ENCODE data around the gene GNPDA1.

Gene GNPDA1

GRCh38 chr5:141989720-141990119, 23.1 kb downstream of the GNPDA1 start:
- no peak for DNase-seq

DNA sequence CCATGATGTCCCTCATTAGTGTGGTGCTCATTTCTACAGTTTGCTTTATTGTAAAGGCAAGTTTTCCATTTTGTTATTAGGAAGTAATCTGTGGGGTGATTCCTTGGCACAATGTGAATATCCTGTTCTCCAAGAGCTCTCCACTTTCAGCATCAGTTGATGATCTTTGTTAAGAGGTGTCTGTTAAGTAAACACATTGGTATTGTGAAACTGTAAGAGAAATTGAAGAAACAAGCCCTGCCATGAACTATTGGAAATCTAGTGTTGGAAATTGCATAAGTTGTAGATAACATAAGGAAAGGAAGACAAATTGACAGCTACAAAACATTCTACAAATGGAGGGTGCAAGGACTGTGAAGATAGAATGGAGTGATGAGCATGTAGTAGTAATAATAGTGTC, 26.8 kb downstream of the GNPDA1 start:
- DNase-seq = no peak

- DNase-seq = no peak
Observed at GRCh38 chr5:141982626-141983025, 30.2 kb downstream of the GNPDA1 start.

GRCh38 chr5:141978389-141978788, 34.4 kb downstream of the GNPDA1 start:
- DNase-seq = no peak

- DNase-seq = no peak
Observed at GRCh38 chr5:141976176-141976575, 36.7 kb downstream of the GNPDA1 start.

GRCh38 chr5:141973871-141974595, 38.8 kb downstream of the GNPDA1 start:
- no peak for DNase-seq

- DNase-seq = no peak
Observed at GRCh38 chr5:141969783-141970771, 42.8 kb downstream of the GNPDA1 start.

DNA sequence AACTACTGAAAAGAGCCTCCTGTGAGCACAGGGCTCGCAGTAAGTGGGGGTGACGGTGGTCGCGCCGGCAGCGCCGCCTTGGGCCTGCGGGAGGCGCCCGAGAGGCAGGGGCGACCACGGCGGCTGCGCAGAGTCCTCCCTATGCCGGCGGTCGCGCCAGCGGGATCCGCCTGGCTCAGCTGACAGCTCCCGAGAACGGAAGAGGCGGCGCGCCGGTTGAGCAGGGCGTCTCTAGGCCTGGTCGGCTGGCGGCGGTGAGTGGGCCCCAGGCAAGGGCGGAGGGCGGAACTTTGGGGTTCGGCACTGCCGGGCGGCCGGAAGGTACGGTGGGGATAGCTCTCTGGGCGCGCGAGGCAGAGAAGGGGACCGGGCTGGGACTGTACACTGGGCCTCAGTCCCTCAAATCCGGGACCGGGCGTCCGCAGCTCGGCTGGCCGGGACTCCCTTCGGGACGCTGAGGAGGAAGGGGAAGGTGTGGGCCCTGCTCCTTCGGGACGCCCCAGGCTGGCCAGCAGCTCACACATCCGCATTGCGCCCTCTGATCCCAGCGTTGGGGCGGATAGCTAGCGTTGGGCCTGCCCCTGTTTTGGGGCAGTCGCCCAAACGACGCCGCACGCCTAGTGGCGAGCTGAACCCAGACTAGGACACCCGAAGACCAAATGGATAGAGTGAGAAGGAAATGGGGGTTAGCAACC, 43.8 kb downstream of the GNPDA1 start, which contains the start of gene RNF14:
Gene RNF14, plus strand, starts transcription at position 192 of the 695 bp plus-strand sequence. CDS start 4,484 bp downstream, outside the sequence.
- peak; percentile 28 for DNase-seq

GRCh38 chr5:141966963-141967333, 45.9 kb downstream of the GNPDA1 start:
- DNase-seq = no peak

DNA sequence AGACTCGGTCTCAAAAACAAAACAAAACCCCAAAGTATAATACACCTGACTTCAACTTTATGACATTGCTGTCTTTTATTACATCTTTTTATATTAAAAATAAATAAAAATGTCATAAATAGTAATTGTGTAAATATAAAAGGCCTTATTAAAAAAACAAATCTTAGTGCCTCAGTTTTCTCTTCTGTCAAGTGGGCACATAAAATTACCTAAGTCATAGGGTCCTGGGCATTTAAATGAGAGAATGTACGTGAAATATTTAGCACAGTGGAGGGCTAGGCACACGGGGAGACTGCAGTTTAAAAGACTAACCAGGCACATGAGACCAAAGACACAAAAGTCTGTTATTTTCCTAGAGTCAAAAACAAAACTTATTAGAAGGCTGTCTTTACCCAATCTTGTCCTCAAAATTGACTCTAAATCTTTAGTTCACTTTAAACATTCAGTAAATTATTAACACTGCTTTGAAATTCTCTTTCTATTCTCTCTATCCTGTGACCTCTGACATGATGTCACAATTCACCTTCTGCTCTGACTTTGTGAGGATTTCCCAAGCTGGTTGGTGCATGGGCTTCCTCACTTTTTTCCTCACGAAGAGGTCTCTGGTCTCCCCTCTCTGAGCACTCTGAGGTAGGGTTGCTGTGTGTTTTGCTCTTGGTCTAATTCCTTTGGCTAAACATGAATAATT, 46.4 kb downstream of the GNPDA1 start:
- no peak for DNase-seq

- no peak for DNase-seq
Observed at GRCh38 chr5:141965071-141965470, 47.8 kb downstream of the GNPDA1 start.

- no peak for DNase-seq
Observed at GRCh38 chr5:141963701-141964100, 49.1 kb downstream of the GNPDA1 start.

DNA sequence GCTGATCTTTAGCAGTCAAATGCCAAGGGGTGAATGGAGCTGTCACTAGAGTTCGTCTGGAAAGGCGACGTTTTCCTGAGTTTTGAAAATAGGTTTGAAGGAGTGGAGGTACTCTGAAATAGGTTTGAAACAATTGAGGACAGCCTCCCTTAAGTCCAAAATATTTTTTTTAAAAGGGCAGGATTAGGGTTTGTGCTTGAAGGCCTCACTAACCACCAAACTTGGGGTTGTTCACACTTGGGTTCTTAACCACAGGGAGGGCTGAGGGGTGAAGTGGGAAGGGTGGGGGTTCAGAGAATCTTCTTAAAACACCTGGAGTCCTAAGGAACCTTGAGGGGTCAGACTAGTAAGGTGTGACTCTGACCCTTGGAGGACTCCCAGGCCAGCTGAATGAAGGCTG, 51.4 kb downstream of the GNPDA1 start:
- DNase-seq = no peak

GRCh38 chr5:141960449-141961323, 52.1 kb downstream of the GNPDA1 start:
- DNase-seq = no peak

- no peak for DNase-seq
Observed at GRCh38 chr5:141960018-141960417, 52.8 kb downstream of the GNPDA1 start.

GRCh38 chr5:141958546-141959172, 54.2 kb downstream of the GNPDA1 start:
- DNase-seq = no peak

- peak; percentile 10 for DNase-seq
Observed at GRCh38 chr5:141958113-141958512, 54.7 kb downstream of the GNPDA1 start, which contains the start of gene PCDH12. PCDH12 (minus strand) TSS chr5:141958202; CDS start chr5:141957851, 351 bp downstream.

- peak; percentile 24 for DNase-seq
Observed at GRCh38 chr5:141957367-141957996, 55.3 kb downstream of the GNPDA1 start.

- no peak for DNase-seq
Observed at GRCh38 chr5:141954194-141954593, 58.6 kb downstream of the GNPDA1 start.

GRCh38 chr5:141952020-141952419, 60.8 kb downstream of the GNPDA1 start:
- DNase-seq = no peak

Data from NCI-H524 treated with DMSO at 0.1 percent for 48 hours (cell line).